BE2C (cell line): ENCODE measurements around the gene RBM20. TPM values are rescaled to one million over a fixed set of nuclear protein-coding genes. Genes with fewer than 3 reads are reported as not detected.

Experiments used
- DNase-seq: peaks from one replicate; pipeline ENCODE4 v3.0.0-alpha.2; 2020
- H3K27me3 ChIP-seq: fragments of 250-450 bp; sonication (Bioruptor Pico); 2 replicates; pipeline ENCODE4 v1.5.1; 2020; ENCODE audit warnings: mild to moderate bottlenecking
- H3K36me3 ChIP-seq: fragments of 250-450 bp; sonication (Bioruptor Pico); 2 replicates; pipeline ENCODE4 v1.5.1; 2020; ENCODE audit warnings: mild to moderate bottlenecking
- H3K4me1 ChIP-seq: fragments of 250-450 bp; sonication (Bioruptor Pico); 2 replicates; pipeline ENCODE4 v1.5.1; 2020
- H3K4me3 ChIP-seq: 2 replicates; pipeline ENCODE4 v1.5.1; 2011; ENCODE audit warnings: low read depth, low read length
- H3K9me3 ChIP-seq: fragments of 250-450 bp; sonication (Bioruptor Pico); 2 replicates; pipeline ENCODE4 v1.5.1; 2020
- CTCF ChIP-seq: IDR thresholded peaks from 2 replicates; pipeline ENCODE4 v1.5.1; 2012; ENCODE audit warnings: mild to moderate bottlenecking, low read depth, low read length
- polyA plus RNA-seq: library from polyadenylated mRNA; unstranded; fragments of >200 nt; gene quantifications from one replicate; pipeline ENCODE4 v1.2.1, GENCODE V29; 2012; ENCODE audit warnings: low read depth, missing spikeins; ENCODE audit not compliant: insufficient read length, insufficient read depth

RBM20 gene
- 31.0 TPM for polyA plus RNA-seq

- peak; percentile 81 for DNase-seq
- H3K4me1 ChIP-seq: peaks cover 6% of the 10 kb centered on the region; the same call in 1 of the 2 replicates
- H3K36me3 ChIP-seq: no peaks in the 10 kb centered on the region
- TF ChIP-seq CTCF: no peak
- H3K4me3 ChIP-seq: peak within 1 kb of the TSS; percentile 94
- H3K9me3 ChIP-seq: no peaks in the 10 kb centered on the region
- no peaks in the 10 kb centered on the region for H3K27me3 ChIP-seq
These were observed at the start of gene RBM20 for GRCh38 chr10:110643653-110644597. Gene RBM20, plus strand, starts transcription at chr10:110644336. Its CDS starts 119 bp downstream, at chr10:110644455.

- H3K9me3 ChIP-seq: no peaks in the 10 kb centered on the region
- no peaks in the 10 kb centered on the region for H3K27me3 ChIP-seq
- peaks cover 50% of the 10 kb centered on the region for H3K36me3 ChIP-seq
- no peaks in the 10 kb centered on the region for H3K4me1 ChIP-seq
- no peak overlapping the region for H3K4me3 ChIP-seq
- no peak for TF ChIP-seq CTCF
- no peak for DNase-seq
These were observed 46.7 kb upstream of the RBM20 start for GRCh38 chr10:110597476-110597875.

GRCh38 chr10:110600487-110601101 lies 43.5 kb upstream of the RBM20 start:
- TF ChIP-seq CTCF: peak; percentile 74
- Histone ChIP-seq H3K4me1 (no peaks in the 10 kb centered on the region), H3K27me3 (no peaks in the 10 kb centered on the region), H3K36me3 (peaks cover 48% of the 10 kb centered on the region), H3K9me3 (no peaks in the 10 kb centered on the region), H3K4me3 (no peak overlapping the region)
- peak; percentile 54 for DNase-seq

GRCh38 chr10:110601581-110601980 lies 42.6 kb upstream of the RBM20 start:
- Histone ChIP-seq H3K4me3 (no peak overlapping the region), H3K27me3 (no peaks in the 10 kb centered on the region), H3K36me3 (peaks cover 54% of the 10 kb centered on the region), H3K4me1 (no peaks in the 10 kb centered on the region), H3K9me3 (no peaks in the 10 kb centered on the region)
- TF ChIP-seq CTCF: no peak
- DNase-seq: no peak

GRCh38 chr10:110608087-110608486 lies 36.0 kb upstream of the RBM20 start:
- Histone ChIP-seq H3K27me3 (no peaks in the 10 kb centered on the region), H3K36me3 (peaks cover 24% of the 10 kb centered on the region), H3K4me1 (peaks cover 3% of the 10 kb centered on the region; the same call in 1 of the 2 replicates), H3K4me3 (no peak overlapping the region), H3K9me3 (no peaks in the 10 kb centered on the region)
- DNase-seq: no peak
- no peak for TF ChIP-seq CTCF

GRCh38 chr10:110609605-110610004 lies 34.5 kb upstream of the RBM20 start:
- TF ChIP-seq CTCF: peak; percentile 35; the same call in 1 of the 2 replicates
- Histone ChIP-seq H3K9me3 (no peaks in the 10 kb centered on the region), H3K27me3 (no peaks in the 10 kb centered on the region), H3K36me3 (peaks cover 12% of the 10 kb centered on the region), H3K4me1 (peaks cover 3% of the 10 kb centered on the region; the same call in 1 of the 2 replicates), H3K4me3 (peak overlapping the region; percentile 32)
- DNase-seq: peak; percentile 74
